ENCODE data around the gene GLRX2. TPM values are rescaled to one million over a fixed set of nuclear protein-coding genes. Genes with fewer than 3 reads are reported as not detected.

Gene GLRX2
- 10 to 100 TPM in 1 of 4 donors, 1 to 10 TPM in 3; 1.0 to 10.8 (median 6.6) TPM for total RNA-seq

GRCh38 chr1:193104907-193105820, at the start of gene GLRX2:
Gene GLRX2, minus strand, starts transcription at chr1:193105414. Its CDS starts 32 bp downstream, at chr1:193105382.
- intact Hi-C loops (cut with DNase I; ENCODE audit: low total_unique reads), result loop anchor here (10.0 kb wide), 1 partner anchor 50 kb away; the partner anchor contains the start of genes RO60 and UCHL5
- peak; percentile 83 to 86 for DNase-seq

GRCh38 chr1:193144999-193145398, 39.8 kb upstream of the GLRX2 start:
- no peaks in the 10 kb centered on the region for H3K27me3 ChIP-seq
- no peak for TF ChIP-seq POLR2A (IDR thresholded peaks at IDR 0.05)
- TF ChIP-seq CTCF (IDR thresholded peaks at IDR 0.05), result no peak
- H3K36me3 ChIP-seq, result no peaks in the 10 kb centered on the region
- intact Hi-C loops (cut with DNase I; ENCODE audit: low total_unique reads), result no loop called here
- H3K4me1 ChIP-seq, result no peaks in the 10 kb centered on the region
- no peaks in the 10 kb centered on the region for H3K9me3 ChIP-seq
- H3K4me3 ChIP-seq, result no peak overlapping the region
- no peak overlapping the region for H3K27ac ChIP-seq
- no peak for DNase-seq

More at GRCh38 chr1:193104907-193105820, at the start of gene GLRX2:
- no peaks in the 10 kb centered on the region for H3K36me3 ChIP-seq
- TF ChIP-seq CTCF (IDR thresholded peaks at IDR 0.05) (peak in 2 of 4 experiments; percentile 9 to 18), POLR2A (IDR thresholded peaks at IDR 0.05) (peak; percentile 61 to 88)
- no peaks in the 10 kb centered on the region for H3K9me3 ChIP-seq
- H3K4me1 ChIP-seq, result peaks cover 6 to 10% of the 10 kb centered on the region in 2 donors
- peak within 1 kb of the TSS; percentile 92 to 97 for H3K27ac ChIP-seq
- peak within 1 kb of the TSS; percentile 73 to 95 for H3K4me3 ChIP-seq
- no peaks in the 10 kb centered on the region for H3K27me3 ChIP-seq

- no peaks in the 10 kb centered on the region for H3K27me3 ChIP-seq
- no peak overlapping the region for H3K27ac ChIP-seq
- no peaks in the 10 kb centered on the region for H3K4me1 ChIP-seq
- TF ChIP-seq POLR2A (IDR thresholded peaks at IDR 0.05) (no peak), CTCF (IDR thresholded peaks at IDR 0.05) (no peak)
- no peaks in the 10 kb centered on the region for H3K36me3 ChIP-seq
- H3K9me3 ChIP-seq, result no peaks in the 10 kb centered on the region
- DNase-seq, result no peak
- intact Hi-C loops (cut with DNase I; ENCODE audit: low total_unique reads), result no loop called here
- no peak overlapping the region for H3K4me3 ChIP-seq
Measured at GRCh38 chr1:193144361-193144938, 39.2 kb upstream of the GLRX2 start.

- no peak for DNase-seq
- Histone ChIP-seq H3K27me3 (no peaks in the 10 kb centered on the region), H3K9me3 (no peaks in the 10 kb centered on the region), H3K4me1 (no peaks in the 10 kb centered on the region), H3K4me3 (no peak overlapping the region), H3K36me3 (no peaks in the 10 kb centered on the region), H3K27ac (no peak overlapping the region)
- TF ChIP-seq CTCF (IDR thresholded peaks at IDR 0.05) (no peak), POLR2A (IDR thresholded peaks at IDR 0.05) (no peak)
- intact Hi-C loops (cut with DNase I; ENCODE audit: low total_unique reads), result no loop called here
Measured at GRCh38 chr1:193143285-193143684, 38.1 kb upstream of the GLRX2 start.

GRCh38 chr1:193142409-193142808, 37.2 kb upstream of the GLRX2 start:
- intact Hi-C loops (cut with DNase I; ENCODE audit: low total_unique reads), result no loop called here
- Histone ChIP-seq H3K27ac (no peak overlapping the region), H3K9me3 (no peaks in the 10 kb centered on the region), H3K4me1 (no peaks in the 10 kb centered on the region), H3K4me3 (no peak overlapping the region), H3K36me3 (no peaks in the 10 kb centered on the region), H3K27me3 (no peaks in the 10 kb centered on the region)
- DNase-seq, result no peak
- TF ChIP-seq CTCF (IDR thresholded peaks at IDR 0.05) (no peak), POLR2A (IDR thresholded peaks at IDR 0.05) (no peak)

Measured in uterus (tissue), 4 donors.